Mesothelial cell of epicardium (in vitro differentiated cells): ENCODE measurements around the gene MBTD1. TPM values are rescaled to one million over a fixed set of nuclear protein-coding genes. Genes with fewer than 3 reads are reported as not detected.
"Not testable (repeated sequence)": the region's sequence is repeated elsewhere in the genome, so short reads cannot be mapped to it uniquely, and the experiment has no call there.

Experiments used
- DNase-seq, 2 experiments: peaks; one replicate each; pipeline ENCODE4 v3.0.0; 2021; ENCODE audit warnings: low spot score in 2 of 2; ENCODE audit not compliant: unreplicated experiment in 2 of 2
- H3K27ac Mint-ChIP-seq: 2 replicates; pipeline ENCODE4 v1.8.0; 2021; ENCODE audit warnings: mixed read lengths
- H3K27me3 Mint-ChIP-seq: 2 replicates; pipeline ENCODE4 v1.8.0; 2021; ENCODE audit warnings: low read depth, mixed read lengths
- H3K36me3 Mint-ChIP-seq: 2 replicates; pipeline ENCODE4 v1.8.0; 2021; ENCODE audit warnings: mixed read lengths
- H3K4me1 Mint-ChIP-seq: 2 replicates; pipeline ENCODE4 v1.8.0; 2021; ENCODE audit warnings: mixed read lengths
- H3K4me3 Mint-ChIP-seq: 2 replicates; pipeline ENCODE4 v1.8.0; 2021; ENCODE audit warnings: mild to moderate bottlenecking, moderate library complexity, mixed read lengths
- H3K9me3 Mint-ChIP-seq: 2 replicates; pipeline ENCODE4 v1.8.0; 2021; ENCODE audit warnings: mixed read lengths
- CTCF ChIP-seq: fragments of 200-600 bp; sonication (generic); IDR thresholded peaks from one replicate; pipeline ENCODE4 v1.5.0; 2021; ENCODE audit warnings: antibody characterized with exemption; ENCODE audit not compliant: unreplicated experiment
- total RNA-seq: library from RNA; stranded (reverse); gene quantifications from 3 replicates; pipeline ENCODE4 v1.2.1, GENCODE V29; 2021

MBTD1 gene
- total RNA-seq: 40.0 to 43.0 TPM (median 40.1 TPM) in 3 replicates

GRCh38 chr17:51259564-51260236, at the start of gene MBTD1:
Gene MBTD1, minus strand, starts transcription at chr17:51260049. Its CDS starts 34,888 bp downstream, at chr17:51225161.
- peak within 1 kb of the TSS; percentile 100 for H3K27ac Mint-ChIP-seq
- no peaks in the 10 kb centered on the region for H3K9me3 Mint-ChIP-seq
- DNase-seq: peak; percentile 92 to 95
- TF ChIP-seq CTCF: no peak
- no peaks in the 10 kb centered on the region for H3K27me3 Mint-ChIP-seq
- H3K4me3 Mint-ChIP-seq: peak within 1 kb of the TSS; percentile 92
- peaks cover 43% of the 10 kb centered on the region for H3K4me1 Mint-ChIP-seq
- peaks cover 7% of the 10 kb centered on the region for H3K36me3 Mint-ChIP-seq

- H3K27me3 Mint-ChIP-seq: no peaks in the 10 kb centered on the region
- no peak overlapping the region for H3K27ac Mint-ChIP-seq
- peaks cover 42% of the 10 kb centered on the region for H3K9me3 Mint-ChIP-seq
- no peak for DNase-seq
- no peak overlapping the region for H3K4me3 Mint-ChIP-seq
- no peak for TF ChIP-seq CTCF
- no peaks in the 10 kb centered on the region for H3K36me3 Mint-ChIP-seq
- H3K4me1 Mint-ChIP-seq: no peaks in the 10 kb centered on the region
Observed at GRCh38 chr17:51305182-51305581, 45.3 kb upstream of the MBTD1 start.

- H3K4me1 Mint-ChIP-seq: no peaks in the 10 kb centered on the region
- no peak overlapping the region for H3K27ac Mint-ChIP-seq
Observed at GRCh38 chr17:51299859-51300258, 40.0 kb upstream of the MBTD1 start.

GRCh38 chr17:51298508-51299371, 38.9 kb upstream of the MBTD1 start:
- H3K27ac Mint-ChIP-seq: no peak overlapping the region
- no peaks in the 10 kb centered on the region for H3K27me3 Mint-ChIP-seq
- H3K4me3 Mint-ChIP-seq: no peak overlapping the region
- peak; percentile 44 for TF ChIP-seq CTCF
- no peak for DNase-seq
- H3K36me3 Mint-ChIP-seq: peaks cover 17% of the 10 kb centered on the region
- no peaks in the 10 kb centered on the region for H3K4me1 Mint-ChIP-seq
- no peaks in the 10 kb centered on the region for H3K9me3 Mint-ChIP-seq

More at GRCh38 chr17:51299859-51300258, 40.0 kb upstream of the MBTD1 start:
- Mint-ChIP-seq H3K4me3 (no peak overlapping the region), H3K27me3 (no peaks in the 10 kb centered on the region), H3K9me3 (peaks cover 4% of the 10 kb centered on the region), H3K36me3 (peaks cover 9% of the 10 kb centered on the region)
- no peak for TF ChIP-seq CTCF
- no peak for DNase-seq

- peaks cover 32% of the 10 kb centered on the region for H3K36me3 Mint-ChIP-seq
- not testable (repeated sequence) for H3K4me3 Mint-ChIP-seq, H3K27ac Mint-ChIP-seq, DNase-seq, H3K4me1 Mint-ChIP-seq, H3K9me3 Mint-ChIP-seq, H3K27me3 Mint-ChIP-seq
Observed at GRCh38 chr17:51294338-51294737, 34.5 kb upstream of the MBTD1 start.

GRCh38 chr17:51289696-51290111, 29.9 kb upstream of the MBTD1 start:
- Mint-ChIP-seq H3K9me3 (no peaks in the 10 kb centered on the region), H3K27ac (no peak overlapping the region), H3K4me3 (no peak overlapping the region), H3K4me1 (no peaks in the 10 kb centered on the region), H3K27me3 (no peaks in the 10 kb centered on the region), H3K36me3 (peaks cover 29% of the 10 kb centered on the region)
- DNase-seq: no peak
- TF ChIP-seq CTCF: no peak
